HEK293T (cell line): ENCODE results near the gene CR1L.

Experiments used
- BHLHE40 ChIP-seq: fragments of 450-650 bp; IDR thresholded peaks from 2 replicates; pipeline ENCODE4 v1.6.1; 2016; ENCODE audit warnings: mild to moderate bottlenecking, moderate library complexity, borderline replicate concordance
- CTBP1 ChIP-seq: fragments of 450-650 bp; IDR thresholded peaks from 2 replicates; pipeline ENCODE4 v1.6.1; 2016; ENCODE audit warnings: borderline replicate concordance
- ELF4 ChIP-seq: fragments of 450-650 bp; IDR thresholded peaks from 2 replicates; pipeline ENCODE4 v1.6.1; 2017; ENCODE audit warnings: antibody characterized with exemption
- FOXA1 ChIP-seq: fragments of 450-650 bp; IDR thresholded peaks from 2 replicates; pipeline ENCODE4 v1.6.1; 2016; ENCODE audit warnings: mild to moderate bottlenecking
- HDGF ChIP-seq: fragments of 450-650 bp; IDR thresholded peaks from 2 replicates; pipeline ENCODE4 v1.6.1; 2017; ENCODE audit warnings: antibody characterized with exemption, borderline replicate concordance
- NFRKB ChIP-seq: fragments of 450-650 bp; IDR thresholded peaks from 2 replicates; pipeline ENCODE4 v1.6.1; 2016; ENCODE audit warnings: mild to moderate bottlenecking, moderate library complexity
- SP1 ChIP-seq: fragments of 450-650 bp; IDR thresholded peaks from 2 replicates; pipeline ENCODE4 v1.6.1; 2017
- ZNF384 ChIP-seq: fragments of 450-650 bp; IDR thresholded peaks from 2 replicates; pipeline ENCODE4 v1.6.1; 2016

DNA sequence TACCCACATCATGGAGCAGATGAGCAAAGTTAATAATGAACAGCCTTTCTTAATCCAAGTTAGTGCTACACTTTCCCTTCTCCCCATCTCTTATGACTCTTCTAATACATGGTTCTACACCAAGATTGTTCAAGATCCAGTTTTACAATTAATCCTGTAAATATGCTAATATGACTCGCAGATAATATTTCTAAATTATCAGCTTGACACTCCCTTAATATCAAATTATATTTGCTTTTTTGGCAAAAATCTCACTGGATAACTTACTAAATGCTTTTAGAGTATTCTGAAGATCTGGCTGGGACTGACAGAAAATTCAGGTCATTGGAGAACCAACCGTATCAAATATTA lies 24.4 kb upstream of the CR1L start:
- TF ChIP-seq ZNF384 (no peak), ELF4 (no peak), HDGF (no peak), FOXA1 (no peak), BHLHE40 (no peak), NFRKB (no peak), SP1 (no peak), CTBP1 (no peak)
